Spleen (tissue), 11 donors: ENCODE measurements around the gene DLG2. TPM values are rescaled to one million over a fixed set of nuclear protein-coding genes. Genes with fewer than 3 reads are reported as not detected.
"Not testable (repeated sequence)": the region's sequence is repeated elsewhere in the genome, so short reads cannot be mapped to it uniquely, and the experiment has no call there.

Experiments used
- DNase-seq: peaks from one replicate; pipeline ENCODE4 v3.0.0-alpha.2; 2020
- H3K27ac ChIP-seq, 8 donors: fragments of 200-600 bp; sonication (generic) in 7 of 8; 1 replicate in 4 of 8; 2 replicates in 4 of 8; pipeline versions ENCODE4 v1.5.0 to v1.8.0; 2016 to 2021; ENCODE audit warnings: inconsistent platforms in 4 of 8, mild to moderate bottlenecking in 4 of 8, moderate library complexity in 1 of 8
- H3K27me3 ChIP-seq, 7 donors: fragments of 200-600 bp; sonication (generic) in 6 of 7; replicated peaks in 1 of 7; 1 replicate in 4 of 7; 2 replicates in 3 of 7; pipeline versions ENCODE4 v1.5.0 to v1.8.0; 2016 to 2021; ENCODE audit warnings: inconsistent platforms in 3 of 7, mild to moderate bottlenecking in 1 of 7
- H3K36me3 ChIP-seq, 6 donors: fragments of 200-600 bp; sonication (generic) in 5 of 6; 1 replicate in 4 of 6; 2 replicates in 2 of 6; pipeline versions ENCODE4 v1.5.0 to v1.8.0; 2016 to 2021; ENCODE audit warnings: inconsistent platforms in 2 of 6
- H3K4me1 ChIP-seq, 6 donors: fragments of 200-600 bp; sonication (generic) in 5 of 6; 1 replicate in 3 of 6; 2 replicates in 3 of 6; pipeline versions ENCODE4 v1.5.0 to v1.8.0; 2016 to 2021; ENCODE audit warnings: inconsistent platforms in 3 of 6
- H3K4me3 ChIP-seq, 8 donors: fragments of 200-600 bp; sonication (generic) in 7 of 8; 1 replicate in 4 of 8; 2 replicates in 4 of 8; pipeline versions ENCODE4 v1.5.0 to v1.8.0; 2016 to 2021; ENCODE audit warnings: inconsistent platforms in 4 of 8, mild to moderate bottlenecking in 4 of 8, moderate library complexity in 2 of 8
- H3K9me3 ChIP-seq, 8 donors: fragments of 200-600 bp; sonication (generic) in 7 of 8; 1 replicate in 4 of 8; 2 replicates in 4 of 8; pipeline versions ENCODE4 v1.5.0 to v1.8.0; 2016 to 2021; ENCODE audit warnings: inconsistent platforms in 4 of 8
- CTCF ChIP-seq, 11 experiments: fragments of 200-600 bp in 7 of 11; fragments of 450-650 bp in 4 of 11; sonication (generic) in 4 of 11; IDR thresholded peaks in 8 of 11; conservative IDR thresholded peaks in 3 of 11; 1 replicate in 7 of 11; 2 replicates in 4 of 11; pipeline versions ENCODE4 v1.4.0 to v1.8.0; 2016 to 2021; ENCODE audit warnings: antibody characterized with exemption in 11 of 11, inconsistent platforms in 4 of 11, mild to moderate bottlenecking in 1 of 11
- POLR2A ChIP-seq, 3 donors: fragments of 450-650 bp; IDR thresholded peaks; one replicate each; pipeline ENCODE4 v1.5.1; 2017; ENCODE audit warnings: antibody characterized with exemption in 3 of 3, mild to moderate bottlenecking in 1 of 3
- POLR2AphosphoS5 ChIP-seq, 3 donors: sonication (generic); formaldehyde crosslinking; IDR thresholded peaks; one replicate each; pipeline ENCODE4 v1.5.1; 2017; ENCODE audit warnings: antibody characterized with exemption in 3 of 3
- WGBS, 5 donors: extraction: QIAGEN DNeasy Blood & Tissue Kit in 3 of 5; methylation state at CpG; one replicate each; pipeline versions ENCODE4 v1.1.5 to v1.1.7; 2013 to 2018; 5-methylcytosine and 5-hydroxymethylcytosine counted together
- intact Hi-C: fragments of 100-400 bp; cut with DNase I; formaldehyde crosslinking; loops from one replicate; pipeline ENCODE4 v1.15.0; 2023; ENCODE audit warnings: low total_unique reads
- polyA plus RNA-seq, 3 donors: library from polyadenylated mRNA; stranded (reverse); fragments of 200-250 nt; gene quantifications; one replicate each; pipeline ENCODE4 v1.2.1, GENCODE V29; 2013
- total RNA-seq, 7 donors: library from RNA; depleted of rRNA in 3 of 7; stranded (reverse); fragments of >200 nt in 3 of 7; fragmentation: NEBNext Ultra II Directional in 4 of 7; extraction: Animal tissue kit (Norgen Biotek cat#: 25700) in 4 of 7; gene quantifications; one replicate each; pipeline versions ENCODE4 v1.1.0 to v1.2.1, GENCODE V29; 2016 to 2021
- donor health status: healthy with polysubstance abuse.
- donor health status: DM: no; HTN: no; CAD: no; lungs with moderate emphysema.
- donor health status: DM: no; HTN: no; CAD: no.
- donor health status: Bipolar disorder and iron deficiency.
- donor health status: healthy.
- donor health status: DM: no; HTN: no; CAD: no.
- donor health status: DM: yes; HTN: yes; CAD: no.

Gene DLG2
- total and polyA plus RNA-seq, 10 donors = 0.43 to 12.7 (median 7.9) TPM

DNA sequence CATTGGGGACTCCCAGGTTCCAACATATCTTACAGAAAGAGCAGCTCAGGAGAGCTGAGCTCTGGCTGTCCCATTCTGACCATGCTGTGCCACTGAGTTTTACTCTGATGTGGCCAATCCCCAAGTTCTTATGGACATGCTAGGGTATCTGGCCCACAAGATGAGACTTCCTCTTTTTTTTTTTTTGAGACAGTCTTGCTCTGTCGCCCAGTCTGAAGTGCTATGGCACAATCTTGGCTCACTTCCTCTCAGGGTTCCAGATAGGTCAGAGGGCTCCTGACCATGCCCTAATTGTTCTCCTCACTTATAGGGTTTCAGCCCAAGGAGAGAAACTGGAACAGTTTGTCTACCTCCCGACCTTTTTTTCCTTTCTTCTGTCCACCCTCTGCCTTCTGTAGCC is 2188.7 kb downstream of the DLG2 start:
- no peak overlapping the region for H3K4me3 ChIP-seq
- DNase-seq = no peak
- H3K27ac ChIP-seq = no peak overlapping the region
- no peaks in the 10 kb centered on the region for H3K27me3 ChIP-seq
- WGBS, 5 donors = 33 to 61% (median 43%) methylated on average over 2 of the region's 2 CpGs
- no peaks in the 10 kb centered on the region for H3K36me3 ChIP-seq
- intact Hi-C loops = no loop called here
- H3K4me1 ChIP-seq = no peaks in the 10 kb centered on the region
- no peak for TF ChIP-seq CTCF (IDR thresholded peaks at IDR 0.05 in 8 of 11, conservative IDR thresholded peaks at IDR 0.05 in 3 of 11)
- no peak for TF ChIP-seq POLR2A (IDR thresholded peaks at IDR 0.05)
- TF ChIP-seq POLR2AphosphoS5 (IDR thresholded peaks at IDR 0.05) = no peak
- no peaks in the 10 kb centered on the region for H3K9me3 ChIP-seq

DNA sequence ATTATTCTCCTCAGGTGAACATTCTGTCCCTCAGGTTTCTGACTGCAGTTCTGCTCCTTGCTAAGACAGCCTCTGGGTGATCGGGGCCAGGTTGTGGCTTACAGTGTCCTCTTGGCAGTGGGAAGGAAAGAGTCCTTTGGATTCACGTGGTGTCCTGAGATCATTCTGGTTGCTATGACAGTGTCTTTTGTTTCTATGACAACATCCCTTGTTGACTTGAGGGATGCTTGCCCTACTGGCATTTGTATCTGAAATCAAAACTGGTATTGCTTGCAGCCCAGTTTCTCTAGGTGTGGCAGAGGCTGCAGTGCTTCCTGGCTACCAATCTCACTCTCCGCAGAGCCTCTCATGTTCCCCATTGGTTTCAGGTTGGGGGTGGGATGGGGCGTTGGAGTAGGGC is 2189.2 kb downstream of the DLG2 start:
- H3K4me1 ChIP-seq = no peaks in the 10 kb centered on the region
- DNase-seq = no peak
- intact Hi-C loops = no loop called here
- no peak overlapping the region for H3K27ac ChIP-seq
- H3K36me3 ChIP-seq = no peaks in the 10 kb centered on the region
- H3K4me3 ChIP-seq = no peak overlapping the region
- WGBS, 5 donors = 72 to 87% (median 83%) methylated on average over 4 of the region's 4 CpGs
- no peaks in the 10 kb centered on the region for H3K27me3 ChIP-seq
- no peak for TF ChIP-seq CTCF (IDR thresholded peaks at IDR 0.05 in 8 of 11, conservative IDR thresholded peaks at IDR 0.05 in 3 of 11)
- no peak for TF ChIP-seq POLR2AphosphoS5 (IDR thresholded peaks at IDR 0.05)
- TF ChIP-seq POLR2A (IDR thresholded peaks at IDR 0.05) = no peak
- H3K9me3 ChIP-seq = no peaks in the 10 kb centered on the region

GRCh38 chr11:83436855-83437254 is 2190.3 kb downstream of the DLG2 start:
- intact Hi-C loops = no loop called here
- Histone ChIP-seq H3K4me3 (no peak overlapping the region), H3K4me1 (no peaks in the 10 kb centered on the region), H3K27me3 (no peaks in the 10 kb centered on the region), H3K36me3 (no peaks in the 10 kb centered on the region), H3K27ac (no peak overlapping the region), H3K9me3 (no peaks in the 10 kb centered on the region)
- WGBS, 5 donors = 87 to 97% (median 93%) methylated on average over 3 of the region's 3 CpGs
- no peak for DNase-seq
- TF ChIP-seq POLR2AphosphoS5 (IDR thresholded peaks at IDR 0.05) (no peak), POLR2A (IDR thresholded peaks at IDR 0.05) (no peak), CTCF (IDR thresholded peaks at IDR 0.05 in 8 of 11, conservative IDR thresholded peaks at IDR 0.05 in 3 of 11) (no peak)

- H3K4me1 ChIP-seq, DNase-seq, H3K9me3 ChIP-seq, H3K36me3 ChIP-seq, intact Hi-C loops, H3K27ac ChIP-seq, H3K27me3 ChIP-seq, H3K4me3 ChIP-seq: not testable (repeated sequence)
- 73 to 87% (median 81%) methylated on average over 5 to 6 of the region's 6 CpGs for WGBS, 5 donors
Measured at GRCh38 chr11:83434812-83435211, 2192.3 kb downstream of the DLG2 start.

DNA sequence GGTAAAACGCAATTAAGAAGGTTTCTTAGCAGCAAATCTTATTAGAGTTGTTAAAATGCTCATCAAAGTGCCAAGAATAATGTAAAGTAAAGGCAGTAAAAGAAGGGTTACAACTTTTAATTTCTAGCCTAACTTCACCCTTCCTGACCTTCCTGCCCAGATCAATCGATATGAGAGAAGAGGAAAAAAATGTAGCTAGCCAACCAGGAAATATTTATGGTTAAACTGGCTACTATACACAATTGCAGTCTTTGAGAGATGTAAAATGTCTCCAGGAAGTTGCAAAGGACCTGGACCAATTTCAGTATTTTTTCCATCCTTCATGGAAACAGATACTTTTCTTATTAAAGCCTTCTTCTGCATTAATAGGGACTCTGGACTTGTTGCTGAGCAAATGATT is 2199.2 kb downstream of the DLG2 start:
- TF ChIP-seq POLR2A (IDR thresholded peaks at IDR 0.05) = no peak
- TF ChIP-seq CTCF (IDR thresholded peaks at IDR 0.05 in 8 of 11, conservative IDR thresholded peaks at IDR 0.05 in 3 of 11) = no peak
- no peak for TF ChIP-seq POLR2AphosphoS5 (IDR thresholded peaks at IDR 0.05)
- intact Hi-C loops = no loop called here
- Histone ChIP-seq H3K36me3 (no peaks in the 10 kb centered on the region), H3K27me3 (no peaks in the 10 kb centered on the region), H3K9me3 (peaks cover 0 to 16% (median 7%) of the 10 kb centered on the region in 8 donors), H3K27ac (no peak overlapping the region), H3K4me1 (no peaks in the 10 kb centered on the region), H3K4me3 (no peak overlapping the region)
- 39 to 71% (median 59%) methylated on average over 2 of the region's 2 CpGs for WGBS, 5 donors
- no peak for DNase-seq
